HCT116 (cell line): ENCODE results near the gene PBX3. TPM values are rescaled to one million over a fixed set of nuclear protein-coding genes. Genes with fewer than 3 reads are reported as not detected.

Experiments used
- ATAC-seq: fragments of 200-7000 bp; cut with Tn5 transposase; 2 replicates; pipeline ENCODE4 v1.9.1; 2020; ENCODE audit warnings: mild to moderate bottlenecking, moderate library complexity
- BruUV-seq: library from RNA; stranded (reverse); fragments of 400-500 nt; replicated peaks from 2 replicates; lab custom pipeline; 2021; lab: Mats Ljungman, UMichigan
- CTCF ChIA-PET: fragments of 300-600 bp; sonication (Branson Sonifier 250); formaldehyde crosslinking; loops from one replicate; lab custom pipeline; 2021; ENCODE audit warnings: antibody characterized with exemption; lab: Charles Lee
- POLR2A ChIA-PET: fragments of 300-600, 350-600 bp; sonication (Branson Sonifier 250); formaldehyde crosslinking; loops from one replicate; lab custom pipeline; 2021; ENCODE audit warnings: antibody characterized with exemption; lab: Charles Lee
- RAD21 ChIA-PET, 2 experiments: fragments of 300-600 bp; sonication (Branson Sonifier 250); formaldehyde crosslinking; loops; one replicate each; lab custom pipeline; 2023; ENCODE audit warnings: low total read pairs in 2 of 2; ENCODE audit not compliant: uncharacterized antibody in 2 of 2, unreplicated experiment in 2 of 2, low non-redundant PET in 1 of 2; lab: Charles Lee
- DNase-seq: peaks from one replicate; pipeline ENCODE4 v3.0.0-alpha.2; 2010; ENCODE audit warnings: low read depth, low spot score
- H2AFZ ChIP-seq: fragments of 200-600 bp; shearing (Covaris generic), sonication (generic); 2 replicates; pipeline ENCODE4 v1.6.1; 2017; ENCODE audit warnings: low read depth, mixed run types, mixed read lengths, antibody characterized with exemption, low read length; ENCODE audit not compliant: poor library complexity, severe bottlenecking
- H3K27ac ChIP-seq: 2 replicates; pipeline ENCODE4 v1.5.1; 2012; ENCODE audit warnings: low read depth, low read length
- H3K27me3 ChIP-seq: fragments of 200-600 bp; sonication (generic); 2 replicates; pipeline ENCODE4 v1.6.1; 2016; ENCODE audit warnings: mixed run types, low read length, mixed read lengths; ENCODE audit not compliant: insufficient read depth
- H3K36me3 ChIP-seq, 2 experiments: fragments of 200-500 bp in 1 of 2; fragments of 200-600 bp in 1 of 2; sonication (Bioruptor generic) in 1 of 2; sonication (generic) in 1 of 2; 2 replicates each; pipeline versions ENCODE4 v1.5.1 to v1.6.1; 2014 to 2016; ENCODE audit warnings: low read length in 2 of 2, inconsistent platforms in 1 of 2, mixed read lengths in 1 of 2, mixed run types in 1 of 2; ENCODE audit not compliant: insufficient read depth in 2 of 2, control insufficient read depth in 1 of 2
- H3K4me1 ChIP-seq, 2 experiments: fragments of 200-600 bp in 1 of 2; sonication (generic) in 1 of 2; 2 replicates each; pipeline versions ENCODE4 v1.5.1 to v1.6.1; 2012 to 2017; ENCODE audit warnings: low read length in 2 of 2, inconsistent platforms in 1 of 2, mild to moderate bottlenecking in 1 of 2, mixed read lengths in 1 of 2, mixed run types in 1 of 2, moderate library complexity in 1 of 2; ENCODE audit not compliant: insufficient read depth in 2 of 2, control insufficient read depth in 1 of 2
- H3K4me2 ChIP-seq: fragments of 200-600 bp; sonication (generic); 2 replicates; pipeline ENCODE4 v1.6.1; 2017; ENCODE audit warnings: mixed run types, low read length, mixed read lengths
- H3K4me3 ChIP-seq, 2 experiments: fragments of 200-600 bp in 1 of 2; sonication (generic) in 1 of 2; replicated peaks in 1 of 2; 2 replicates each; pipeline ENCODE4 v1.5.1; 2011 to 2016; ENCODE audit warnings: low read length in 2 of 2, control low read depth in 1 of 2, low read depth in 1 of 2, mild to moderate bottlenecking in 1 of 2, mixed read lengths in 1 of 2, mixed run types in 1 of 2
- H3K79me2 ChIP-seq: fragments of 200-600 bp; sonication (generic); 2 replicates; pipeline ENCODE4 v1.6.1; 2017; ENCODE audit warnings: mild to moderate bottlenecking, mixed run types, low read length, moderate library complexity, mixed read lengths; ENCODE audit not compliant: insufficient read depth
- H3K9ac ChIP-seq: fragments of 200-600 bp; sonication (generic); 2 replicates; pipeline ENCODE4 v1.6.1; 2016; ENCODE audit warnings: low read length, mixed read lengths
- H3K9me2 ChIP-seq: fragments of 200-600 bp; sonication (generic), shearing (Covaris generic); 2 replicates; pipeline ENCODE4 v1.6.1; 2017; ENCODE audit warnings: mixed run types, mild to moderate bottlenecking, moderate library complexity; ENCODE audit not compliant: insufficient read depth
- H3K9me3 ChIP-seq, 2 experiments: fragments of 200-500 bp in 1 of 2; fragments of 200-600 bp in 1 of 2; sonication (Bioruptor generic) in 1 of 2; sonication (generic) in 1 of 2; 2 replicates each; pipeline ENCODE4 v1.6.1; 2014 to 2017; ENCODE audit warnings: low read length in 2 of 2, mixed read lengths in 2 of 2, inconsistent platforms in 1 of 2, low read depth in 1 of 2, mild to moderate bottlenecking in 1 of 2, mixed run types in 1 of 2, moderate library complexity in 1 of 2; ENCODE audit not compliant: control insufficient read depth in 1 of 2, insufficient read depth in 1 of 2
- H4K20me1 ChIP-seq: fragments of 200-600 bp; sonication (generic), shearing (Covaris generic); 2 replicates; pipeline ENCODE4 v1.6.1; 2017; ENCODE audit warnings: mixed run types, mild to moderate bottlenecking, moderate library complexity; ENCODE audit not compliant: insufficient read depth
- EZH2phosphoT487 ChIP-seq: fragments of 200-600 bp; IDR thresholded peaks from 2 replicates; pipeline ENCODE4 v1.6.1; 2018; ENCODE audit warnings: antibody characterized with exemption, borderline replicate concordance
- POLR2A ChIP-seq: IDR thresholded peaks from 2 replicates; pipeline ENCODE4 v1.7.0; 2011; ENCODE audit warnings: borderline replicate concordance; ENCODE audit not compliant: insufficient read depth, insufficient read length; ENCODE audit errors: extremely low read depth
- REST ChIP-seq: IDR thresholded peaks from 2 replicates; pipeline ENCODE4 v1.6.1; 2012; ENCODE audit warnings: low read depth
- SIN3A ChIP-seq: IDR thresholded peaks from 2 replicates; pipeline ENCODE4 v1.6.1; 2012; ENCODE audit warnings: low read depth
- TCF7L2 ChIP-seq: IDR thresholded peaks from 2 replicates; pipeline ENCODE4 v1.7.0; 2011; ENCODE audit warnings: borderline replicate concordance, inconsistent platforms; ENCODE audit not compliant: insufficient read depth, insufficient read length; ENCODE audit errors: extremely low read depth
- YY1 ChIP-seq: IDR thresholded peaks from 2 replicates; pipeline ENCODE4 v1.6.1; 2011; ENCODE audit warnings: low read length, low read depth, moderate library complexity, mild to moderate bottlenecking; ENCODE audit not compliant: insufficient replicate concordance; ENCODE audit errors: extremely low read depth
- intact Hi-C: fragments of 100-400 bp; cut with micrococcal nuclease; formaldehyde crosslinking; loops from 2 replicates; pipeline ENCODE4 v1.10.0; 2022
- total RNA-seq: library from RNA; stranded (reverse); gene quantifications from one replicate; pipeline ENCODE4 v1.2.1, GENCODE V29; 2021; ENCODE audit not compliant: unreplicated experiment

PBX3 gene
- total RNA-seq, 1 experiment from 2014 or later: 13.5 TPM

GRCh38 chr9:125985998-125986655 is 239.0 kb downstream of the PBX3 start:
- H3K9me3 ChIP-seq: no peaks in the 10 kb centered on the region
- ChIA-PET RAD21 (no interaction called here), CTCF (no interaction called here), POLR2A (no interaction called here)
- no peaks in the 10 kb centered on the region for H4K20me1 ChIP-seq
- no peaks in the 10 kb centered on the region for H3K9me2 ChIP-seq
- no peaks in the 10 kb centered on the region for H3K27me3 ChIP-seq
- H3K4me2 ChIP-seq: no peak overlapping the region
- no peak overlapping the region for H2AFZ ChIP-seq
- no TSS peak for BruUV-seq
- H3K27ac ChIP-seq: no peak overlapping the region
- DNase-seq (no peak), ATAC-seq (no peak)
- intact Hi-C loops: no loop called here
- no peaks in the 10 kb centered on the region for H3K4me1 ChIP-seq
- no peaks in the 10 kb centered on the region for H3K36me3 ChIP-seq
- H3K4me3 ChIP-seq: no peak overlapping the region
- TF ChIP-seq SIN3A: no peak
- TF ChIP-seq POLR2A: no peak
- TF ChIP-seq, all 23 proteins: peak for 0
- Histone ChIP-seq H3K9ac (no peak overlapping the region), H3K79me2 (no peaks in the 10 kb centered on the region)

GRCh38 chr9:125986966-125987365 is 239.8 kb downstream of the PBX3 start:
- Histone ChIP-seq H3K9ac (no peak overlapping the region), H3K36me3 (no peaks in the 10 kb centered on the region), H3K9me3 (no peaks in the 10 kb centered on the region), H2AFZ (no peak overlapping the region), H3K79me2 (no peaks in the 10 kb centered on the region), H3K27ac (no peak overlapping the region), H3K4me2 (no peak overlapping the region), H3K9me2 (no peaks in the 10 kb centered on the region), H3K27me3 (no peaks in the 10 kb centered on the region), H3K4me1 (no peaks in the 10 kb centered on the region), H4K20me1 (no peaks in the 10 kb centered on the region), H3K4me3 (no peak overlapping the region)
- ATAC-seq (no peak), DNase-seq (no peak)
- BruUV-seq: no TSS peak
- ChIA-PET CTCF (no interaction called here), POLR2A (no interaction called here), RAD21 (no interaction called here)
- intact Hi-C loops: no loop called here
- TF ChIP-seq REST: no peak
- no peak for TF ChIP-seq YY1
- no peak for TF ChIP-seq EZH2phosphoT487
- no peak for TF ChIP-seq TCF7L2
